GM15510 (cell line): Measurements from ENCODE around the gene PTPRG.

Experiments
- POLR2A ChIP-seq: IDR thresholded peaks from 3 replicates; pipeline ENCODE4 v1.6.1; 2011; ENCODE audit warnings: borderline replicate concordance; ENCODE audit not compliant: insufficient read length; ENCODE audit errors: extremely low read depth

Gene PTPRG

DNA sequence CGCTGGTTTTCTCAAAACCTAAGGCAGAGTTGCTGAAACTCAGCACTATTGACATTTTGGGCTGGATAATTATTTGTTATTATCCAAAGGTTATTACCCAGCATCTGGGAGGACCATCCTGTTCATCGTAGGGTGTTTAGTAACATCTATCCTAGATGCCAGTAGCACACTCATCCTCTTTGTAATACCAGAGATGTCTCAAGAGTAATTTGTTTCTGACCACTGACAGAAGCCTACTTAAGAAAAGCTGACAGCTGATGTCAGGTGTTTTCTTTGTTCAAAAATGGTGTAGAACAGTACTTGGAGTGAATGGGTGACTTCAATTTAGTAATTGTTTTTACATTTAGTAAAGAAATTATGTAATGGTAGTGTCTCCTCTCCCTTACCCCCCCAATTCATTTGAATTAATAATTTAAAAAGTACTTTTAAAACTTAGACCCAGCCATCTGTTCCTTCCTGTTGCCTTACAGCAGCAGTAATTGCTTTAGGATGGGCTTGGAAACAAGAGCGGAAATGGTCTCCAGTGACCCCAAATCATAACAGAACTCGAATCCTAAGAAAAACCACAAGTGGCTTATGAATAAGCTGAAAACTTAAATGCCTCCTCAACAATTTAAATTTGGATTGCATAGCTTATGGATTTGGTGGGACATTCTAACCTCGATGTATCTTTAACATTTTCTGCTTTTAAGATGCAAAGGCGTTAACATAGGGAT, 105.4 kb downstream of the PTPRG start:
- TF ChIP-seq POLR2A: no peak

DNA sequence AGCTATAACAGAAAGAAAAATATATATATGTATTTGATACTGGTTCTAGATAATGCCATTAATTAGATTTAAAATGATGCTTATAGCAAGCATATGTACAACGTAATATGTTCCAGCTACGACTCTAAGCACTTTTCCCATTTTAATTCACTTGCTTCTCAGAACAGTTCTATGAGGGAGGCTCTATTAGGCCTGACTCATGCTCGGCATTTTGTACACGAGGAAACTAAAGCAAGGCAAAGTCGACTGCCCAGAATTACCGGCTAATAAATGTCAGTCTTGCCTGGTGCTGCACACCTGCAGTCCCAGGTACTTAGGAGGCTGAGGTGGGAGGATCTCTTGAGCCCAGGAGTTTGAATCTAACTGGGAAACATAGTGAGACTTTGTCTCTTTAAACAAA, 106.0 kb downstream of the PTPRG start:
- TF ChIP-seq POLR2A: no peak

- no peak for TF ChIP-seq POLR2A
Measured at GRCh38 chr3:61667814-61668213, 106.4 kb downstream of the PTPRG start.

DNA sequence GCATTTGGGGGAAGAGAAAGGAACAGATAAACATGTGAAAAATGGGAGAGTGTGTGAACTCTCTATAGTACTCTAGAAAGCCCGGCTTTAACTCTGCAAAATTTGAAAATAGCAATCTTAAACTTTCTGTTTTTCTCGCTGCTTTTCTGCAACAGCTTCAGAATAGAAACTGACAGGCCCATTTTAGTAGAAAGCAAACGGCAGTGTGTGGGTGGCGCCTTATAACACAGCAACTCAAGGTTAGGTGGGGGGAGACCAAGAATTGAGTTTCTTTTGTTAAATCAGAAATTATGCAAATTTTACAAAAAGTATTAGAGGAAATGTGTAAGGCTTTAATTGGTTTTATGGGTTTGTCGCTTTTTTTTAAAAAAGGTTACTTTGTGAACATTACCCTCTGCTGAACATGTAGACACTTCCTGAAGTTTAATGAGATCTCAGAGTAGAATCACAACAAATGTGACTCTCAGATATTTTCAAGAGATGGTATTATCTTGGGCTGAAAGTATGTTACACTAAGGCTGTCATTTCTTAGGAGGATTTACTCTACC, 107.0 kb downstream of the PTPRG start:
- no peak for TF ChIP-seq POLR2A

DNA sequence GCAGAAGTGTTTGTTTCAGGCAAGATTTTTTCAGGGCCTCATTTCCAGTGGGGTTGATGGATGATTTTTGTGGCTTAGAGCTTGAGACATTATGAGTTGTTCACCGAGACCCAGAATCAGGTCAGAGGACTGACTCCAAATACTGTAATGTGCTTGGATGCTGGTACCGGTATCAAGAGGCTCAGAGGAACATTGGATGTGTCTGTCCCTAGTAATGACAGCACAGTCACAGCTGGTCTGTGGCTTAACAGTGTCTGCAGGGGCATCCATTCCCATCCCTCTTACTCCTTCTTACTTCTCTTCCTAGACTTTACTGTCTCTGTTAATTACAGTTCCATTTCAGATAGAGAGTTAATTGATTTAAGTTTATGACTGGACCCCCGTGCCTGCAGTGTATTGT, 107.8 kb downstream of the PTPRG start:
- no peak for TF ChIP-seq POLR2A

DNA sequence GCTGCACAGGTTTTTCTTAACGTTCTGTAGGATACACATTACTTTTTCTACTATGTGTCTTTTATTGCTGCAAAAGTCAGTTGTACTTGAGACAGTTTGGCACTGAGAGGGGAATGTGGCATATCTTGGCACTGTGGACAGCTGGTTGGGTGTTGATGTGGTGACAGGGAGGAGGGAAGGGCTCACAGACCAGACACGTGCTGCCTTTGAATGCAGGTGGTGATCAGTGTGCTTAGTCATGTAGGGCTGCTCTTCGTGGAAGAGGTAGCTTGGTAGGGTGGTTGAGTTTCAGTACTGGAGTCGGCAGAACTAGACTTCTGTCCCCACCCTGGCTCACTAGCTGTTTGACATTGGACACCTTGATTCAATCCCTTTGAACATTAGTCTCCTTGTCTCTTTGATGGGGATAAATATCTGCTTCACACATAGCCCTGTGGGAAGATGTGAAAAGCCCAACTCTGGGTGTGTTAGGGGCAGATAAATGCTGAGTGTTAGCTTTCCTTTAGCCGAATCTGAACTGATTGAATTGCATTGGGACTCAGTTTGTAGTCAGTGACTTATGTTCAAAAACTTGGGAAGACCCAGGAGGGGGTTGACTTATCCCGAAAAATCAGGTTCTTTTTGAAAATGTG, 108.4 kb downstream of the PTPRG start:
- no peak for TF ChIP-seq POLR2A

DNA sequence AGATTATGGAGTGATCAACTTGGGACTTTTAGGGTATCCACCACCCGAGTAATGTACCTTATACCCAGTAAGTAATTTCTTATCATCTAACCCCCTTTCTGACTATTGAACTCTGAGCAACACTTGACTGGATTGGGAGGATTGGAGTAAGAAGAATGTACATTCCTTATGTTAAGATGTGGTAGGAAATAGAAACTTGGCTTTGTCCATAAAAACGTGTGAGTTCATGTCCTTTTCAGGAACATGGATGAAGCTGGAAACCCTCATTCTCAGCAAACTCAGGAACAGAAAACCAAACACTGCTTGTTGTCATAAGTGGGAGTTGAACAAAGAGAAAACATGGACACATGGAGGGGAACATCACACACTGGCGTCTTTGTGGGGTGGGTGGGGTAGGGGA, 112.3 kb downstream of the PTPRG start:
- TF ChIP-seq POLR2A: no peak

GRCh38 chr3:61674596-61674995, 113.2 kb downstream of the PTPRG start:
- TF ChIP-seq POLR2A: no peak

DNA sequence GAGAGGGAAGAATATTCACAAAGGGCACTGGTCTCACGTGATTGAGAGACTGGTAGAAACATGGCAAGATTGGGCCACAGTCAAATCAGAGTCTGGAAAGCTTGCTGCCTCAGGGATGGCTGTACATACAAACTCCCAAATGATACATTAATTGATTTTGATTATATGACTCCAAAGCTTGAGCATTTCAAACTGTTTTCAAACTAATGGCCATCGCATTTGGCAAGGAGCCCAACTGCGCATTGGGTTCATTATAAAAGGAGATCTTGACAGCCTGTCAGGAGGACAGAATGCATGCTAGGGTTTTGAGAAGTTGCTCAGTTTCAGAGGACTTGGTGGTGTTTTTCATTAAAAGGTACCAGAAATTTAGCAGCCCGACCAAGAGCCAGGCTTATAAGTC, 117.7 kb downstream of the PTPRG start:
- TF ChIP-seq POLR2A: no peak

DNA sequence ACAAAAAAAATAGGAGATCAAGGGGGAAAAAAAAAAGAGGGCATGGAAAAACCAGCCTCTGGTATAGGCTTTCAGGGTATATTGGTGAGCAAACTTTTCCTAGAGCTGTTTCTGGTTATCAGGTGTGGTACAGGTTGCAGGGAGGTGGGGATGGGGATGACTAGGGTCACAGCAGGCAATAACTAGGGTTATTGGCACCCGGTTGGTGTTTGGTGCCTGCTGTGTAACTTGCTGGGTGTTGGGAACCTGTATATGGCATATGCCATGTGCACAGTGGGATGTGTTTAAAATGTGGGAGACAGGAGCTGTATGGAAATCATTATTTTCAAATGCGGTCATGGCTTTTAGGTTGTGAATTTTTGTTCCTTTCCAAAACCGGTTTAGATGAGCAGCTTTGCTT, 119.2 kb downstream of the PTPRG start:
- no peak for TF ChIP-seq POLR2A

DNA sequence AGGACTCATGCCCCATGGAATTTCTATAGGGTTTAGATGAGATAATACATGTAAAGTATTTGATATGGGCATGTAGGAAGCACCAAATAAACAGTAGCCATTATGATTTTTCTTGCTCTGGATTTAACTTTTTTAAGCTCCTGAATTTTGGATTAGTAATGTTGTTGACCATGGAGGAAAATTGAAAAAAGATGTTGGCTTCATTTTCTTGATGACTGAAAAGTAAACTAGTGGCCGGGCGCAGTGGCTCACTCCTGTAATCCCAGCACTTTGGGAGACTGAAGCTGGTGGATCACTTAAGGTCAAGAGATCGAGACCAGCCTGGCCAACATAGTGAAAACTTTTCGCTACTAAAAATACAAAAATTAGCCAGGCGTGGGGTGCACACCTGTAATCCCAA, 120.3 kb downstream of the PTPRG start:
- TF ChIP-seq POLR2A: no peak

DNA sequence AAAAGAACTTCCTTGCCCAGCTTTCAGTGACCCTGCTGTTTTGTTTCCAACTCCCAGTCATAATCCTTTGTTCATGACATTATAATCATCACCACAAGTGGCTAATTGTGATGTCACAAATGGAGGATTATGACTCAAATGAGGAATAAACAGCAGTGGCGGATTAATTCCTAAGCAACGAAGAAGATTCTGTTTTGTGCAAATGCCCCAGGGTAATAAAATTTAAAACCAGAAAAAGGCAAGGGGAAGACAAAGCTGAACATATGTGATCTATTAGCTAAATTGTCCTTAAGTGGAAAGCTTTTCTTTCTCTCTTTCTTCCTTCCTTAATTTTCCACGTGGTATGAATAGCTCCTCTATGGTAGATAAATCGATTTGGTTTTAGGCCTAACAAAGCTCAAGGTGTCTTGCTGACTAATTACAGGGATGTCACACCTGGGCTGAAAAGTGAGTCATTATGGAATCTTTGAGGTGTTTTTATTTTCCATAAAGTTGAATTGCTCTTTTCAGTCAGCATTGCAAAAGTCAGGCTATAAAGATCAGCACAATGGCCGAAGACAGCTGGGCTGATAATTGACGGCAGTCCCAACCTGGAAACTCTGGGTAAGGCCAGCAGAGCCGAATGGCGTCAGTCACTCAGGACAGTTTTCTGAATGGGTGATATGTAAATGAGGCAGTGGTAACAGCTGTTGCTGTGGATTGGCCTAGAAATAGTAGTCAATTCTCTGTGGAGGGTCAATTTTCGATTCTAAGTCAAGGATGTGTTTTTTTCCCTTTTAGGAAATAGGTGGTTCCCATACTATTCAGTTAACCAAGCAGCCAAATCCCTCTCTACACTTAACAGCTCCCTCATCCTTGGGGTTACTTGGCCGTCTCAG, 121.5 kb downstream of the PTPRG start:
- no peak for TF ChIP-seq POLR2A

DNA sequence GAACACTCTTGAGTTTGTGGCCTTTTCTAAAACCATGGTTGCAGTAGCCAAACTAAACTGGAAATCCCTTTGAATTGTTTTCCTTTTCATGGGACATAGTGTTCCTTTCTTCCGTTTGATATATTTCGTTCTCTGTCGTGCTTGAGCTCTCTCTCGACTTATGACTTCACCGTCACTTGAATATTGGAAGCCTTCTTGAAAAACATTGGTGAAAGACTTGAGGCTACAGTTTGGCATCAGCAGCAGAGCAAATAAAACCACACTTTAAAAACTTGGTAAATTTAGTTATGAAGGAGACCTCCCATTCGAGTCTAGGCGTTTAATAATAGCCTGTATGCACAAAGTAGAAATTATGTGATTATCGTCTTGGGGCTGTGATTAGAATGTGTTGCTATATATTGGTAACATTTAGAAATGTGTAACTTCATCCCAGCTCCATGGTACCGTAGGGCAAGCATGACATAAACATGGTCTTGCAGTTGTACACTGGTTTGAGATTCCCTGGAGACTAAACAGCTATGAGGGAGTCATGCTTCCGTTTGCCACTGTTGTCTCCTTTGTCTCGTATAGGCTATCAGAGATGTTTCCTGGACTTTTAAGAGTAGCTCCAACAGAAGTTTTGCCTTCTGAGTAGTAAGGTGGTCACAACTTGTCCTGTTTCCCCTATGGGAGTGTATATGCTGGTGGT, 122.3 kb downstream of the PTPRG start:
- no peak for TF ChIP-seq POLR2A

- TF ChIP-seq POLR2A: no peak
Measured at GRCh38 chr3:61684386-61684785, 123.0 kb downstream of the PTPRG start.

DNA sequence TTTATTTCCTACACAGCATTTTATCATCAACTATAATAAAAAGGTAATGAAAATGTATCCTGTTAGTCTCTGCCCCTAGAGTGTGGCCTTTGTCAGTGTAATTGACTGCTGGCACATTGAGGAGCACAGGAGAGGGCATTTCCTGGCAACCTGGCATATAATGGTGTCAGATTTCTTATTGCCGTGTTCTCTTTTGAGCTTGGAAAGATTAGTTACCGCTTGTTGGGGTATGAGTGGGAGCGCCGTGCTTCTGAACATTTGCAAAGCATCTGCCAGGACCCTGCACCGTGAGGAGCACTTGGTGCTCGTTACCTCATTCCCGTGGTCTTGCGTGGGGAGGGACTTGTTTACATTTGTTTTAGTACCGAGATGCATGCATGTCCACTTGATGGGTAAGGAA, 124.4 kb downstream of the PTPRG start:
- no peak for TF ChIP-seq POLR2A
